H1 (cell line): ENCODE data around the gene OSMR. TPM values are rescaled to one million over a fixed set of nuclear protein-coding genes. Genes with fewer than 3 reads are reported as not detected.

ENCODE experiments used
- CTCF ChIA-PET: fragments of 300-600 bp; sonication (Branson Sonifier 250); formaldehyde crosslinking; loops from one replicate; lab custom pipeline; 2021; ENCODE audit not compliant: partially characterized antibody; lab: Charles Lee
- POLR2A ChIA-PET: fragments of 300-600 bp; sonication (Branson Sonifier 250); formaldehyde crosslinking; loops from one replicate; lab custom pipeline; 2021; ENCODE audit warnings: inconsistent platforms; ENCODE audit not compliant: partially characterized antibody; lab: Charles Lee
- DNase-seq, 2 experiments: peaks; one replicate each; pipeline versions ENCODE4 v3.0.0 to v3.0.0-alpha.2; 2010 to 2022; ENCODE audit warnings: low spot score in 2 of 2, low read depth in 1 of 2, mixed read lengths in 1 of 2
- FAIRE-seq: peaks from 2 replicates; lab custom pipeline; 2011; peaks lifted over from hg19 to GRCh38; lab: Jason Lieb, UNC
- H2AFZ ChIP-seq: 2 replicates; pipeline ENCODE4 v1.8.1; 2012; ENCODE audit warnings: low read length, inconsistent platforms
- H2AK5ac ChIP-seq: 2 replicates; pipeline ENCODE4 v1.6.1; 2013; ENCODE audit warnings: low read depth, low read length
- H2BK120ac ChIP-seq: replicated peaks from 2 replicates; pipeline ENCODE3; 2013; ENCODE audit warnings: low read depth, low read length, inconsistent platforms
- H2BK12ac ChIP-seq: 2 replicates; pipeline ENCODE4 v1.6.1; 2013; ENCODE audit warnings: low read depth, low read length
- H2BK15ac ChIP-seq: 2 replicates; pipeline ENCODE4 v1.6.1; 2013; ENCODE audit warnings: low read length
- H2BK20ac ChIP-seq: 2 replicates; pipeline ENCODE4 v1.6.1; 2013; ENCODE audit warnings: low read length
- H2BK5ac ChIP-seq: 2 replicates; pipeline ENCODE4 v1.6.1; 2013; ENCODE audit warnings: low read depth, low read length
- H3K14ac ChIP-seq: 2 replicates; pipeline ENCODE4 v1.6.1; 2013; ENCODE audit warnings: inconsistent platforms; ENCODE audit not compliant: insufficient read length
- H3K18ac ChIP-seq: 2 replicates; pipeline ENCODE4 v1.6.1; 2013; ENCODE audit warnings: low read length; ENCODE audit errors: extremely low read depth
- H3K23ac ChIP-seq: 2 replicates; pipeline ENCODE4 v1.6.1; 2013; ENCODE audit warnings: inconsistent platforms; ENCODE audit not compliant: insufficient read length
- H3K23me2 ChIP-seq: 2 replicates; pipeline ENCODE4 v1.6.1; 2013; ENCODE audit warnings: low read depth, low read length
- H3K27ac ChIP-seq: 2 replicates; pipeline ENCODE4 v1.6.1; 2011; ENCODE audit warnings: low read depth, low read length, inconsistent platforms
- H3K27me3 ChIP-seq, 4 experiments: replicated peaks in 1 of 4; 1 replicate in 1 of 4; 2 replicates in 3 of 4; pipeline versions ENCODE4 v1.6.1 to v1.8.1; 2011 to 2013; ENCODE audit warnings: low read length in 3 of 4, mild to moderate bottlenecking in 3 of 4, inconsistent platforms in 2 of 4, mixed read lengths in 2 of 4, moderate library complexity in 1 of 4; ENCODE audit not compliant: control insufficient read depth in 3 of 4, insufficient read depth in 3 of 4; ENCODE audit errors: extremely low read depth in 1 of 4
- H3K36me3 ChIP-seq, 4 experiments: 2 replicates each; pipeline versions ENCODE4 v1.6.1 to v1.8.1; 2011 to 2013; ENCODE audit warnings: mild to moderate bottlenecking in 4 of 4, low read length in 3 of 4, moderate library complexity in 2 of 4, control low read depth in 1 of 4, inconsistent platforms in 1 of 4; ENCODE audit not compliant: insufficient read depth in 4 of 4, control insufficient read depth in 2 of 4
- H3K4ac ChIP-seq: replicated peaks from 2 replicates; pipeline ENCODE3; 2013; ENCODE audit warnings: low read length, low read depth, mixed read lengths, inconsistent platforms; ENCODE audit not compliant: insufficient read length
- H3K4me1 ChIP-seq, 4 experiments: replicated peaks in 1 of 4; 1 replicate in 1 of 4; 2 replicates in 3 of 4; pipeline versions ENCODE4 v1.6.1 to v1.8.1; 2011 to 2013; ENCODE audit warnings: low read length in 3 of 4, inconsistent platforms in 2 of 4, mixed read lengths in 1 of 4; ENCODE audit not compliant: insufficient read depth in 4 of 4, control insufficient read depth in 3 of 4
- H3K4me2 ChIP-seq, 2 experiments: 2 replicates each; pipeline versions ENCODE4 v1.6.1 to v1.8.1; 2011 to 2013; ENCODE audit warnings: low read depth in 2 of 2, low read length in 2 of 2, control low read depth in 1 of 2, inconsistent platforms in 1 of 2, mild to moderate bottlenecking in 1 of 2; ENCODE audit not compliant: insufficient read depth in 1 of 2
- H3K4me3 ChIP-seq, 4 experiments: fragments of 200-600, 300-600 bp in 1 of 4; sonication (generic), shearing (Covaris generic), sonication (Bioruptor Twin) in 1 of 4; 2 replicates each; pipeline versions ENCODE4 v1.5.1 to v1.8.1; 2011 to 2016; ENCODE audit warnings: low read length in 4 of 4, low read depth in 3 of 4, control low read depth in 2 of 4, inconsistent platforms in 2 of 4, mild to moderate bottlenecking in 2 of 4, mixed read lengths in 1 of 4, moderate library complexity in 1 of 4; ENCODE audit not compliant: insufficient read depth in 2 of 4; ENCODE audit errors: extremely low read depth in 1 of 4
- H3K56ac ChIP-seq: replicated peaks from 2 replicates; pipeline ENCODE3; 2013; ENCODE audit warnings: low read depth, mild to moderate bottlenecking, mixed read lengths, low read length, inconsistent platforms; ENCODE audit not compliant: insufficient read length
- H3K79me1 ChIP-seq: 2 replicates; pipeline ENCODE4 v1.6.1; 2013; ENCODE audit warnings: low read depth, low read length, control low read depth
- H3K79me2 ChIP-seq, 2 experiments: 2 replicates each; pipeline versions ENCODE4 v1.6.1 to v1.8.1; 2012 to 2013; ENCODE audit warnings: low read length in 2 of 2, mild to moderate bottlenecking in 2 of 2, inconsistent platforms in 1 of 2; ENCODE audit not compliant: insufficient read depth in 2 of 2, control insufficient read depth in 1 of 2
- H3K9ac ChIP-seq, 4 experiments: replicated peaks in 1 of 4; 1 replicate in 1 of 4; 2 replicates in 3 of 4; pipeline versions ENCODE4 v1.6.1 to v1.8.1; 2011 to 2013; ENCODE audit warnings: low read depth in 3 of 4, low read length in 3 of 4, control low read depth in 2 of 4, mild to moderate bottlenecking in 2 of 4, moderate library complexity in 2 of 4, inconsistent platforms in 1 of 4; ENCODE audit errors: extremely low read depth in 1 of 4
- H3K9me3 ChIP-seq, 2 experiments: 2 replicates each; pipeline versions ENCODE4 v1.6.1 to v1.8.1; 2012 to 2013; ENCODE audit warnings: mild to moderate bottlenecking in 2 of 2, moderate library complexity in 2 of 2, control low read depth in 1 of 2, inconsistent platforms in 1 of 2, low read depth in 1 of 2, low read length in 1 of 2, mixed read lengths in 1 of 2; ENCODE audit not compliant: insufficient read depth in 2 of 2
- H4K20me1 ChIP-seq, 2 experiments: replicated peaks in 1 of 2; 2 replicates each; pipeline versions ENCODE3 to v1.8.1; 2011 to 2013; ENCODE audit warnings: inconsistent platforms in 2 of 2, low read length in 2 of 2, mild to moderate bottlenecking in 1 of 2; ENCODE audit not compliant: insufficient read depth in 2 of 2, control insufficient read depth in 1 of 2
- H4K5ac ChIP-seq: 2 replicates; pipeline ENCODE4 v1.6.1; 2013; ENCODE audit warnings: low read length, low read depth, mixed read lengths, inconsistent platforms; ENCODE audit not compliant: insufficient read length
- H4K8ac ChIP-seq: 2 replicates; pipeline ENCODE4 v1.8.0; 2013; ENCODE audit warnings: mild to moderate bottlenecking, moderate library complexity, low read length, inconsistent platforms; ENCODE audit not compliant: insufficient read depth; ENCODE audit errors: extremely low read depth
- H4K91ac ChIP-seq: replicated peaks from 2 replicates; pipeline ENCODE3; 2013; ENCODE audit warnings: low read length, mixed read lengths, inconsistent platforms; ENCODE audit not compliant: insufficient read length
- BCL11A ChIP-seq, 2 experiments: IDR thresholded peaks; one replicate each; pipeline ENCODE4 v1.6.1; 2011; ENCODE audit warnings: low read depth in 2 of 2, low read length in 2 of 2, mild to moderate bottlenecking in 2 of 2
- CHD2 ChIP-seq: IDR thresholded peaks from 2 replicates; pipeline ENCODE4 v1.6.1; 2012; ENCODE audit warnings: low read length, improper control_type of control experiment
- KDM1A ChIP-seq: fragments of 200-600, 300-600 bp; sonication (generic); IDR thresholded peaks from 2 replicates; pipeline ENCODE4 v1.7.1; 2016; ENCODE audit warnings: mild to moderate bottlenecking, low read length, borderline replicate concordance
- RNF2 ChIP-seq: fragments of 200-900, 300-1000 bp; sonication (generic); IDR thresholded peaks from 2 replicates; pipeline ENCODE4 v1.7.1; 2016; ENCODE audit warnings: borderline replicate concordance, low read depth, mild to moderate bottlenecking, antibody characterized with exemption, low read length; ENCODE audit not compliant: poor library complexity, severe bottlenecking; ENCODE audit errors: missing control alignments
- WGBS, 2 experiments: shearing (Covaris generic) in 1 of 2; methylation state at CpG; one replicate each; pipeline versions ENCODE4 v1.1.6 to v1.1.7; 2013 to 2015; ENCODE audit warnings: low lambda C conversion rate in 2 of 2, mixed read lengths in 2 of 2, inconsistent platforms in 1 of 2, low coverage in 1 of 2, missing lambda C conversion rate in 1 of 2; ENCODE audit not compliant: insufficient replicate concordance in 2 of 2, insufficient coverage in 1 of 2, insufficient read length in 1 of 2; ENCODE audit errors: extremely low coverage in 1 of 2, missing lambda C conversion rate in 1 of 2; 5-methylcytosine and 5-hydroxymethylcytosine counted together
- polyA plus RNA-seq, 7 experiments: library from polyadenylated mRNA; depleted of rRNA in 3 of 7; stranded (reverse) in 5 of 7; unstranded in 2 of 7; fragments of >200 nt in 5 of 7; fragments of 200-250 nt in 2 of 7; gene quantifications; 1 replicate in 5 of 7; 2 replicates in 1 of 7; 4 replicates in 1 of 7; pipeline versions ENCODE4 v1.2.1 to v1.2.3, GENCODE V29; 2011 to 2013; ENCODE audit warnings: missing spikeins in 2 of 7, mixed read lengths in 2 of 7
- total RNA-seq: library from RNA; stranded (reverse); fragmentation: NEBNext Ultra II Directional; extraction: Animal tissue kit (Norgen Biotek cat#: 25700); gene quantifications from 2 replicates; pipeline ENCODE4 v1.2.1, GENCODE V29; 2021

OSMR gene
- total and polyA plus RNA-seq, 2 of the 8 experiments (the other 6 are each of a cell fraction or from before 2014, with no cell fraction given): 2.3 to 2.6 TPM

GRCh38 chr5:38941912-38942311 lies 96.1 kb downstream of the OSMR start:
- Histone ChIP-seq H2BK5ac (no peak overlapping the region), H3K36me3 (peaks cover 0 to 39% (median 14%) of the 10 kb centered on the region in 4 experiments; a peak in 5 of 8 replicates), H4K5ac (no peak overlapping the region), H4K91ac (no peak overlapping the region), H3K27ac (no peak overlapping the region), H4K8ac (no peak overlapping the region), H3K4me3 (no peak overlapping the region), H3K18ac (no peak overlapping the region), H3K79me1 (no peaks in the 10 kb centered on the region), H3K9ac (no peak overlapping the region), H2BK120ac (no peak overlapping the region), H2BK15ac (no peak overlapping the region), H3K4ac (no peak overlapping the region), H2AK5ac (no peak overlapping the region), H2BK12ac (no peak overlapping the region), H3K23ac (no peak overlapping the region), H2BK20ac (no peak overlapping the region), H4K20me1 (no peaks in the 10 kb centered on the region), H3K4me2 (no peak overlapping the region), H3K4me1 (no peaks in the 10 kb centered on the region), H2AFZ (no peak overlapping the region), H3K79me2 (no peaks in the 10 kb centered on the region), H3K9me3 (no peaks in the 10 kb centered on the region), H3K56ac (no peak overlapping the region), H3K23me2 (no peaks in the 10 kb centered on the region), H3K14ac (no peak overlapping the region), H3K27me3 (no peaks in the 10 kb centered on the region)
- no peak for DNase-seq
- no peak for FAIRE-seq
- ChIA-PET POLR2A (no interaction called here), CTCF (no interaction called here)
- 94% methylated on average over 2 of the region's 2 CpGs; no CpG with 5 or more reads in 1 of the 2 experiments for WGBS, 2 experiments
- TF ChIP-seq BCL11A (IDR thresholded peaks at IDR 0.05; ENCODE audit: low read depth in 2 of 2, low read length in 2 of 2) (no peak), KDM1A (no peak), CHD2 (no peak), RNF2 (no peak)
